Measurements from ENCODE around the gene ANXA11. TPM values are rescaled to one million over a fixed set of nuclear protein-coding genes. Genes with fewer than 3 reads are reported as not detected.

ANXA11 gene
- total and polyA plus RNA-seq, 2 experiments from 2014 or later, result 42.3 to 70.0 TPM

GRCh38 chr10:80154978-80155695, 50.2 kb downstream of the ANXA11 start:
- no peak for DNase-seq (ENCODE audit: low spot score)
- no peaks in the 10 kb centered on the region for H4K20me1 ChIP-seq (replicated peaks; ENCODE audit: insufficient read depth)
- H2AFZ ChIP-seq, result no peak overlapping the region
- no peak for ATAC-seq
- no peaks in the 10 kb centered on the region for H3K4me1 ChIP-seq (ENCODE audit: insufficient read depth)
- no peaks in the 10 kb centered on the region for H3K79me2 ChIP-seq (replicated peaks; ENCODE audit: insufficient read depth)
- no peaks in the 10 kb centered on the region for H3K27me3 ChIP-seq (ENCODE audit: insufficient read depth)
- H3K36me3 ChIP-seq (ENCODE audit: insufficient read depth), result no peaks in the 10 kb centered on the region
- H3K4me2 ChIP-seq, result no peak overlapping the region
- H3K9me2 ChIP-seq (ENCODE audit: insufficient read depth), result no peaks in the 10 kb centered on the region
- H3F3A ChIP-seq (replicated peaks; ENCODE audit: low read depth), result no peaks in the 10 kb centered on the region
- Mint-ChIP-seq H3K27ac (no peak overlapping the region), H3K36me3 (ENCODE audit: low read depth) (peaks cover 31% of the 10 kb centered on the region), H3K27me3 (ENCODE audit: insufficient read depth, low read depth, poor library complexity) (peaks cover 6% of the 10 kb centered on the region), H3K4me1 (peaks cover 15% of the 10 kb centered on the region), H3K9me3 (no peaks in the 10 kb centered on the region; the same call in 2 of the 3 replicates), H3K4me3 (no peak overlapping the region)
- no peak overlapping the region for H3K27ac ChIP-seq (ENCODE audit: low read depth)
- H3K4me3 ChIP-seq, result no peak overlapping the region
- no peak for TF ChIP-seq REST (IDR thresholded peaks at IDR 0.05; ENCODE audit: unreplicated experiment)
- no peak for TF ChIP-seq NANOG (IDR thresholded peaks at IDR 0.05; ENCODE audit: borderline replicate concordance)
- TF ChIP-seq CREB1 (CRISPR knock-in tag; IDR thresholded peaks at IDR 0.05; ENCODE audit: low read depth), result no peak
- TF ChIP-seq EZH2phosphoT487 (IDR thresholded peaks at IDR 0.05; ENCODE audit: unreplicated experiment), result no peak
- no peak for TF ChIP-seq STAT1 (IDR thresholded peaks at IDR 0.05; ENCODE audit: unreplicated experiment)
- TF ChIP-seq JUNB (IDR thresholded peaks at IDR 0.05; ENCODE audit: unreplicated experiment), result no peak
- TF ChIP-seq CTCF (conservative IDR thresholded peaks at IDR 0.05; ENCODE audit: low read depth in 2 of 2), result no peak
- TF ChIP-seq ETS1 (IDR thresholded peaks at IDR 0.05), result no peak
- no peak for TF ChIP-seq ZNF331 (CRISPR knock-in tag; IDR thresholded peaks at IDR 0.05; ENCODE audit: low read depth)

Measured in GM23338 (cell line).